Measurements from ENCODE around the gene FILIP1L.

GRCh38 chr3:100068826-100069225, 45.5 kb downstream of the FILIP1L start:
- peak; percentile 86 for TF ChIP-seq CTCF (IDR thresholded peaks at IDR 0.05)
- no peak for TF ChIP-seq EZH2 (IDR thresholded peaks at IDR 0.05; ENCODE audit: borderline replicate concordance, insufficient read depth, low read depth, low read length, poor library complexity, severe bottlenecking)

Data from B cell (primary cell).